HepG2 (cell line): Measurements from ENCODE around the gene MUCL3. TPM values are rescaled to one million over a fixed set of nuclear protein-coding genes. Genes with fewer than 3 reads are reported as not detected.
A peak's percentile ranks its signal among the peaks of the same experiment; 100 is the strongest.

Experiments
- ELF3 ChIP-seq: IDR thresholded peaks from 2 replicates; pipeline ENCODE4 v1.6.1; 2016; ENCODE audit warnings: missing genetic modification reagents, missing compliant biosample characterization
- FOXP1 ChIP-seq, 2 experiments: fragments of 450-650 bp in 1 of 2; IDR thresholded peaks; 2 replicates each; pipeline ENCODE4 v1.6.1; 2017 to 2018; ENCODE audit warnings: antibody characterized with exemption in 1 of 2
- HDAC6 ChIP-seq: fragments of 200-600 bp; sonication (generic); IDR thresholded peaks from 2 replicates; pipeline ENCODE4 v1.7.0; 2017; ENCODE audit warnings: mild to moderate bottlenecking, antibody characterized with exemption, low read length, low read depth
- ISX ChIP-seq: sonication (generic); formaldehyde crosslinking; conservative IDR thresholded peaks from 2 replicates; pipeline ENCODE4 v1.5.0; 2020; ENCODE audit warnings: missing genetic modification reagents
- KMT2B ChIP-seq: IDR thresholded peaks from 2 replicates; pipeline ENCODE4 v1.6.1; 2016; ENCODE audit warnings: missing genetic modification reagents, missing compliant biosample characterization
- MIER3 ChIP-seq: IDR thresholded peaks from 2 replicates; pipeline ENCODE4 v1.6.1; 2016; ENCODE audit warnings: missing compliant biosample characterization, borderline replicate concordance
- MXD4 ChIP-seq: IDR thresholded peaks from 2 replicates; pipeline ENCODE4 v1.6.1; 2016; ENCODE audit warnings: mild to moderate bottlenecking, missing biosample characterization, missing genetic modification reagents
- SALL1 ChIP-seq: sonication (generic); formaldehyde crosslinking; IDR thresholded peaks from 2 replicates; pipeline ENCODE4 v1.8.0; 2022; ENCODE audit warnings: mild to moderate bottlenecking, missing genetic modification reagents
- SOX6 ChIP-seq, 2 experiments: fragments of 450-650 bp in 1 of 2; sonication (generic) in 1 of 2; formaldehyde crosslinking in 1 of 2; IDR thresholded peaks; 2 replicates each; pipeline versions ENCODE4 v1.4.0 to v1.6.1; 2017 to 2020; ENCODE audit warnings: antibody characterized with exemption in 1 of 2, mild to moderate bottlenecking in 1 of 2, missing genetic modification reagents in 1 of 2
- THYN1 ChIP-seq: sonication (generic); formaldehyde crosslinking; IDR thresholded peaks from 2 replicates; pipeline ENCODE4 v1.8.1; 2023; ENCODE audit warnings: low read depth, mild to moderate bottlenecking, moderate library complexity, missing genetic modification reagents, borderline replicate concordance
- ZC3H4 ChIP-seq: sonication (generic); formaldehyde crosslinking; IDR thresholded peaks from 2 replicates; pipeline ENCODE4 v1.4.0; 2020; ENCODE audit warnings: missing genetic modification reagents, borderline replicate concordance
- ZMAT3 ChIP-seq: sonication (generic); formaldehyde crosslinking; conservative IDR thresholded peaks from 2 replicates; pipeline ENCODE4 v1.7.0; 2021; ENCODE audit warnings: missing genetic modification reagents
- ZNF17 ChIP-seq: sonication (generic); formaldehyde crosslinking; IDR thresholded peaks from 2 replicates; pipeline ENCODE4 v1.5.0; 2020; ENCODE audit warnings: mild to moderate bottlenecking, missing genetic modification reagents
- ZNF296 ChIP-seq: sonication (generic); formaldehyde crosslinking; conservative IDR thresholded peaks from 2 replicates; pipeline ENCODE4 v1.5.0; 2020; ENCODE audit warnings: mild to moderate bottlenecking, missing genetic modification reagents
- ZNF432 ChIP-seq: sonication (generic); formaldehyde crosslinking; IDR thresholded peaks from 2 replicates; pipeline ENCODE4 v1.5.0; 2020; ENCODE audit warnings: missing genetic modification reagents, mild to moderate bottlenecking, borderline replicate concordance
- ZNF468 ChIP-seq: sonication (generic); formaldehyde crosslinking; IDR thresholded peaks from 2 replicates; pipeline ENCODE4 v1.8.0; 2022; ENCODE audit warnings: mild to moderate bottlenecking, moderate library complexity, missing genetic modification reagents
- ZNF510 ChIP-seq: sonication (generic); formaldehyde crosslinking; IDR thresholded peaks from 2 replicates; pipeline ENCODE4 v1.4.0; 2020; ENCODE audit warnings: low read depth, mild to moderate bottlenecking, missing genetic modification reagents
- ZNF550 ChIP-seq: sonication (generic); formaldehyde crosslinking; IDR thresholded peaks from 2 replicates; pipeline ENCODE4 v1.4.0; 2020; ENCODE audit warnings: mild to moderate bottlenecking, missing genetic modification reagents, borderline replicate concordance
- ZNF768 ChIP-seq: sonication (generic); formaldehyde crosslinking; IDR thresholded peaks from 2 replicates; pipeline ENCODE4 v1.4.0; 2020; ENCODE audit warnings: missing genetic modification reagents
- polyA plus RNA-seq, 8 experiments: library from polyadenylated mRNA; depleted of rRNA in 3 of 8; stranded (reverse) in 7 of 8; unstranded in 1 of 8; fragments of >200 nt; fragmentation: Illumina TruSeq in 4 of 8; extraction: Trizol in 4 of 8; gene quantifications; 2 replicates each; pipeline versions ENCODE4 v1.2.1 to v1.2.3, GENCODE V29; 2011 to 2016; ENCODE audit warnings: low read depth in 4 of 8, missing spikeins in 1 of 8, mixed read lengths in 1 of 8; ENCODE audit not compliant: insufficient read depth in 1 of 8
- total RNA-seq, 5 experiments: library from RNA; depleted of rRNA; stranded (reverse); fragments of >200 nt; fragmentation: Illumina TruSeq; extraction: Trizol; gene quantifications; 2 replicates each; pipeline ENCODE4 v1.2.3, GENCODE V29; 2016; ENCODE audit warnings: low read depth in 1 of 5
- TF ChIP-seq, protein P1 (sequence below): sonication (generic); formaldehyde crosslinking; IDR thresholded peaks from 2 replicates; pipeline ENCODE4 v1.4.0; 2020; ENCODE audit warnings: mild to moderate bottlenecking, missing genetic modification reagents
- TF ChIP-seq, protein P2 (sequence below): sonication (generic); formaldehyde crosslinking; conservative IDR thresholded peaks from 2 replicates; pipeline ENCODE4 v1.4.0; 2020; ENCODE audit warnings: missing genetic modification reagents

The MUCL3 gene
- total and polyA plus RNA-seq, 2 of the 13 experiments (the other 11 are each of a cell fraction or from before 2014, with no cell fraction given), result not detected

GRCh38 chr6:30907758-30908591 lies 32.8 kb upstream of the MUCL3 start, which contains the start of gene GTF2H4 (continued):
- TF ChIP-seq FOXP1 (IDR thresholded peaks at IDR 0.05) (no peak), FOXP1 (CRISPR knock-in tag; IDR thresholded peaks at IDR 0.05) (0 out of 2 replicates have a peak, but pooled peaks have one; percentile 31), SALL1 (CRISPR knock-in tag) (peak; percentile 75; the same call in 1 of the 2 replicates), ZNF550 (CRISPR knock-in tag) (peak; percentile 92; the same call in 1 of the 2 replicates), ZNF510 (CRISPR knock-in tag) (peak; percentile 89; the same call in 1 of the 2 replicates), ELF3 (CRISPR knock-in tag) (peak; percentile 68), ZC3H4 (CRISPR knock-in tag) (no peak), ZNF768 (CRISPR knock-in tag) (peak; percentile 76), SOX6 (IDR thresholded peaks at IDR 0.05) (no peak), SOX6 (CRISPR knock-in tag; IDR thresholded peaks at IDR 0.05) (peak; percentile 53), MIER3 (CRISPR knock-in tag) (peak; percentile 63), KMT2B (CRISPR knock-in tag) (peak; percentile 90), ZNF17 (CRISPR knock-in tag) (no peak), ZNF296 (CRISPR knock-in tag) (no peak), ISX (CRISPR knock-in tag) (no peak), THYN1 (peak; percentile 35; the same call in 1 of the 2 replicates), ZMAT3 (CRISPR knock-in tag) (no peak; the same call in 1 of the 2 replicates), ZNF432 (no peak), HDAC6 (no peak), MXD4 (peak; percentile 92), ZNF468 (CRISPR knock-in tag) (0 out of 2 replicates have a peak, but pooled peaks have one; percentile 29)
- TF ChIP-seq, protein P1, sequence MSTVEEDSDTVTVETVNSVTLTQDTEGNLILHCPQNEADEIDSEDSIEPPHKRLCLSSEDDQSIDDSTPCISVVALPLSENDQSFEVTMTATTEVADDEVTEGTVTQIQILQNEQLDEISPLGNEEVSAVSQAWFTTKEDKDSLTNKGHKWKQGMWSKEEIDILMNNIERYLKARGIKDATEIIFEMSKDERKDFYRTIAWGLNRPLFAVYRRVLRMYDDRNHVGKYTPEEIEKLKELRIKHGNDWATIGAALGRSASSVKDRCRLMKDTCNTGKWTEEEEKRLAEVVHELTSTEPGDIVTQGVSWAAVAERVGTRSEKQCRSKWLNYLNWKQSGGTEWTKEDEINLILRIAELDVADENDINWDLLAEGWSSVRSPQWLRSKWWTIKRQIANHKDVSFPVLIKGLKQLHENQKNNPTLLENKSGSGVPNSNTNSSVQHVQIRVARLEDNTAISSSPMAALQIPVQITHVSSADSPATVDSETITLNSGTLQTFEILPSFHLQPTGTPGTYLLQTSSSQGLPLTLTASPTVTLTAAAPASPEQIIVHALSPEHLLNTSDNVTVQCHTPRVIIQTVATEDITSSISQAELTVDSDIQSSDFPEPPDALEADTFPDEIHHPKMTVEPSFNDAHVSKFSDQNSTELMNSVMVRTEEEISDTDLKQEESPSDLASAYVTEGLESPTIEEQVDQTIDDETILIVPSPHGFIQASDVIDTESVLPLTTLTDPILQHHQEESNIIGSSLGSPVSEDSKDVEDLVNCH (CRISPR knock-in tag), result 0 out of 2 replicates have a peak, but pooled peaks have one; percentile 39
- TF ChIP-seq, protein P2, sequence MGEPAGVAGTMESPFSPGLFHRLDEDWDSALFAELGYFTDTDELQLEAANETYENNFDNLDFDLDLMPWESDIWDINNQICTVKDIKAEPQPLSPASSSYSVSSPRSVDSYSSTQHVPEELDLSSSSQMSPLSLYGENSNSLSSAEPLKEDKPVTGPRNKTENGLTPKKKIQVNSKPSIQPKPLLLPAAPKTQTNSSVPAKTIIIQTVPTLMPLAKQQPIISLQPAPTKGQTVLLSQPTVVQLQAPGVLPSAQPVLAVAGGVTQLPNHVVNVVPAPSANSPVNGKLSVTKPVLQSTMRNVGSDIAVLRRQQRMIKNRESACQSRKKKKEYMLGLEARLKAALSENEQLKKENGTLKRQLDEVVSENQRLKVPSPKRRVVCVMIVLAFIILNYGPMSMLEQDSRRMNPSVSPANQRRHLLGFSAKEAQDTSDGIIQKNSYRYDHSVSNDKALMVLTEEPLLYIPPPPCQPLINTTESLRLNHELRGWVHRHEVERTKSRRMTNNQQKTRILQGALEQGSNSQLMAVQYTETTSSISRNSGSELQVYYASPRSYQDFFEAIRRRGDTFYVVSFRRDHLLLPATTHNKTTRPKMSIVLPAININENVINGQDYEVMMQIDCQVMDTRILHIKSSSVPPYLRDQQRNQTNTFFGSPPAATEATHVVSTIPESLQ (CRISPR knock-in tag), result no peak
